SK-N-SH treated with all-trans-retinoic acid at 6 μM for 48 hours (cell line): ENCODE data around the gene CDCA7L.

ENCODE experiments used
- ATAC-seq: fragments of 200-7000 bp; cut with Tn5 transposase; 3 replicates; pipeline ENCODE4 v1.9.1; 2020; ENCODE audit warnings: mild to moderate bottlenecking, moderate library complexity
- CREB5 ChIP-seq: fragments of 250-450 bp; sonication (Bioruptor Pico); IDR thresholded peaks from 2 replicates; pipeline ENCODE4 v1.5.1; 2020; ENCODE audit warnings: low read depth, mild to moderate bottlenecking, moderate library complexity
- CSDC2 ChIP-seq: fragments of 250-450 bp; sonication (Bioruptor Pico); IDR thresholded peaks from 2 replicates; pipeline ENCODE4 v1.5.0; 2020; ENCODE audit warnings: mild to moderate bottlenecking, moderate library complexity
- CSRNP3 ChIP-seq: fragments of 250-450 bp; sonication (Bioruptor Pico); IDR thresholded peaks from 2 replicates; pipeline ENCODE4 v1.5.1; 2021; ENCODE audit warnings: mild to moderate bottlenecking, moderate library complexity
- OSR1 ChIP-seq: fragments of 250-450 bp; sonication (Bioruptor Pico); IDR thresholded peaks from 2 replicates; pipeline ENCODE4 v1.8.0; 2022; ENCODE audit warnings: moderate library complexity, mild to moderate bottlenecking, inconsistent platforms
- PATZ1 ChIP-seq: fragments of 250-450 bp; sonication (Bioruptor Pico); IDR thresholded peaks from 2 replicates; pipeline ENCODE4 v1.8.0; 2020; ENCODE audit warnings: mild to moderate bottlenecking, moderate library complexity, borderline replicate concordance
- RARB ChIP-seq: fragments of 250-450 bp; sonication (Bioruptor Pico); IDR thresholded peaks from 2 replicates; pipeline ENCODE4 v1.8.0; 2021; ENCODE audit warnings: mild to moderate bottlenecking, moderate library complexity
- SNAI2 ChIP-seq: fragments of 250-450 bp; sonication (Bioruptor Pico); IDR thresholded peaks from 2 replicates; pipeline ENCODE4 v1.5.0; 2020; ENCODE audit warnings: mild to moderate bottlenecking, moderate library complexity
- TCF4 ChIP-seq: fragments of 250-450 bp; sonication (Bioruptor Pico); IDR thresholded peaks from 2 replicates; pipeline ENCODE4 v1.8.0; 2021; ENCODE audit warnings: mild to moderate bottlenecking, moderate library complexity, borderline replicate concordance
- TOX ChIP-seq: fragments of 250-450 bp; sonication (Bioruptor Pico); IDR thresholded peaks from 2 replicates; pipeline ENCODE4 v1.8.0; 2021; ENCODE audit warnings: mild to moderate bottlenecking, moderate library complexity, borderline replicate concordance
- TSHZ2 ChIP-seq: fragments of 250-450 bp; sonication (Bioruptor Pico); IDR thresholded peaks from 2 replicates; pipeline ENCODE4 v1.5.0; 2020; ENCODE audit warnings: mild to moderate bottlenecking, moderate library complexity
- ZC3H10 ChIP-seq: fragments of 250-450 bp; sonication (Bioruptor Pico); IDR thresholded peaks from 2 replicates; pipeline ENCODE4 v1.5.1; 2021; ENCODE audit warnings: mild to moderate bottlenecking, moderate library complexity
- ZFP30 ChIP-seq: fragments of 450-650 bp; formaldehyde crosslinking; IDR thresholded peaks from 2 replicates; pipeline ENCODE4 v1.5.0; 2022; ENCODE audit warnings: mild to moderate bottlenecking, moderate library complexity
- ZNF565 ChIP-seq: fragments of 450-650 bp; formaldehyde crosslinking; conservative IDR thresholded peaks from 2 replicates; pipeline ENCODE4 v1.5.0; 2020; ENCODE audit warnings: low read depth, mild to moderate bottlenecking, moderate library complexity
- ZNF8 ChIP-seq: fragments of 450-650 bp; formaldehyde crosslinking; IDR thresholded peaks from 2 replicates; pipeline ENCODE4 v1.5.0; 2020; ENCODE audit warnings: mild to moderate bottlenecking, moderate library complexity
- TF ChIP-seq, protein P1 (sequence below): fragments of 250-450 bp; sonication (Bioruptor Pico); IDR thresholded peaks from 2 replicates; pipeline ENCODE4 v1.8.0; 2021; ENCODE audit warnings: low read depth, mild to moderate bottlenecking, moderate library complexity, borderline replicate concordance

CDCA7L gene

DNA sequence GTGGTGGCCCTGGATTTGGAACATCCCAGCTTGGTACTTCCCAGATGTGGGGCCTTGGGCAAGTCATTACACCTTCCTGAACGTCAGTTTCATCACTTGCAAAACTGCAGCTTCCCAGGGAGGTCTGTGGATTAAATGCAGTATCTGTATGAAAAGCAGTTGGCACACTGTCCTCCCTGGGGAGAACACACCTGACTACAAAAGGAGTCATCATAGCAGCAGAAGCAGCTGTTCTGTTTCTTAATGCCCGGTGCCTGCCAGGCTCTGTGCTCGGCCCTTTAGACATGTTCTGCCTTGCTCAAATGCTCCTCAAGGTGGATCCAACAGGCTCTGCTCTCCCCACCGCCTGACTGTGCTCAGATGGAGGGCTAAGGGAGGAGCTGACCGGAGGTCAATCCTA lies 31.0 kb downstream of the CDCA7L start:
- no peak for TF ChIP-seq TSHZ2 (CRISPR knock-in tag)
- no peak for TF ChIP-seq ZC3H10
- TF ChIP-seq SNAI2 = no peak
- no peak for TF ChIP-seq PATZ1
- TF ChIP-seq ZFP30 (CRISPR knock-in tag) = no peak
- no peak for TF ChIP-seq CREB5 (CRISPR knock-in tag)
- TF ChIP-seq, protein P1, sequence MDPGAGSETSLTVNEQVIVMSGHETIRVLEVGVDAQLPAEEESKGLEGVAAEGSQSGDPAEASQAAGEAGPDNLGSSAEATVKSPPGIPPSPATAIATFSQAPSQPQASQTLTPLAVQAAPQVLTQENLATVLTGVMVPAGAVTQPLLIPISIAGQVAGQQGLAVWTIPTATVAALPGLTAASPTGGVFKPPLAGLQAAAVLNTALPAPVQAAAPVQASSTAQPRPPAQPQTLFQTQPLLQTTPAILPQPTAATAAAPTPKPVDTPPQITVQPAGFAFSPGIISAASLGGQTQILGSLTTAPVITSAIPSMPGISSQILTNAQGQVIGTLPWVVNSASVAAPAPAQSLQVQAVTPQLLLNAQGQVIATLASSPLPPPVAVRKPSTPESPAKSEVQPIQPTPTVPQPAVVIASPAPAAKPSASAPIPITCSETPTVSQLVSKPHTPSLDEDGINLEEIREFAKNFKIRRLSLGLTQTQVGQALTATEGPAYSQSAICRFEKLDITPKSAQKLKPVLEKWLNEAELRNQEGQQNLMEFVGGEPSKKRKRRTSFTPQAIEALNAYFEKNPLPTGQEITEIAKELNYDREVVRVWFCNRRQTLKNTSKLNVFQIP = no peak
- TF ChIP-seq CSRNP3 = no peak

DNA sequence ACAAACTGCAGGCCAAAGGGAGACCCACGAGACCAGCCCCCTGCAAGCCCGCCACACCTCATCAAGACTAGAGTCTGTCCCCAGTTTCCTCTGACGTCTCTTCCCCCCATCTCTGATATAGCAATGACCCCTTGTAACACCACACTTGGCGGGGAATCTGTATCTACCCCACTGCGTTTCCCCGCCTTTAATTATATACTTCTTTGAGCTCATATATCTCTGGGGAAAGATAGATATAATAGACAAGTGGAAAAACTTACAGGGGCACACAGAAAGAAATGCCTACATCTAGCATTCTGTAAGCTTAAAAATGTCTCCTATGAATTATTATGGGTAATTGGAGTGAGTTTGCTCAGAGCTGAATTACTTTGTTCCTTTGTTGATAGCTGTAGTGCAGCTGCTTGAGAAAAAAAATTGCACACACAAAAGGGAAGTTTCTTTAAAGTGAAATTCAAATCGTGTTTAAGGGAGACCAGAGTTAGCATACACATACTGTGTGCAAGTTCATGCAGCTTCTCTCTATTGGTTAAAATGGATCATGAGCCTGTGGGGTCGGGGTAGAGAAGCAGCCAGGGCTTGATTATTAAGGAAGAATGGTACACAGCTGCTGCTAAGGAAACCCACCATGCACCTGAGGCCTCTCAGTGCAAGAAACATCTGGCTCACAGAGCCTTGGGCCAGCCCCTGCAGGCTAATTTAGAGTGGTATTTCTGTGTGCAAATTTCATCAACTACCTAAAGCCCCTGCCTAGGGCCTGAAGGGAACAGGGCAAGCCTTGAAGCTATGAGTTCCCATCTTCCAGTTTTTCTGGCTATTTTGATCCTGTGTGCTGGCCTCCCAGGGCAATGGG lies 32.5 kb downstream of the CDCA7L start:
- no peak for TF ChIP-seq ZNF8 (CRISPR knock-in tag)
- no peak for TF ChIP-seq ZFP30 (CRISPR knock-in tag)
- TF ChIP-seq CSDC2 (CRISPR knock-in tag) = no peak
- no peak for TF ChIP-seq PATZ1
- TF ChIP-seq ZC3H10 = no peak
- no peak for TF ChIP-seq ZNF565 (CRISPR knock-in tag)
- no peak for TF ChIP-seq TSHZ2 (CRISPR knock-in tag)
- TF ChIP-seq RARB (CRISPR knock-in tag) = no peak
- no peak for TF ChIP-seq TOX (CRISPR knock-in tag)
- TF ChIP-seq TCF4 (CRISPR knock-in tag) = no peak
- TF ChIP-seq OSR1 (CRISPR knock-in tag) = no peak
- no peak for ATAC-seq

More for the DNA sequence above, 31.0 kb downstream of the CDCA7L start:
- ATAC-seq = no peak
